BLaER1 treated with 17β-estradiol and CSF1 and Interleukin-3, amounts not matched to agents 10 nM and 100 nM (cell line): ENCODE results near the gene ZBTB7C.
A peak's percentile ranks its signal among the peaks of the same experiment; 100 is the strongest.

Experiments used
- H3K27ac ChIP-seq, 11 experiments: shearing (Covaris generic); formaldehyde crosslinking; 2 replicates each; pipeline ENCODE4 v1.8.1; 2022
- H3K27me3 ChIP-seq, 11 experiments: shearing (Covaris generic); formaldehyde crosslinking; 2 replicates each; pipeline ENCODE4 v1.8.1; 2022
- H3K36me3 ChIP-seq, 11 experiments: shearing (Covaris generic); formaldehyde crosslinking; 2 replicates each; pipeline ENCODE4 v1.8.1; 2022
- H3K4me1 ChIP-seq, 10 experiments: shearing (Covaris generic); formaldehyde crosslinking; 2 replicates each; pipeline ENCODE4 v1.8.1; 2022
- H3K4me2 ChIP-seq, 11 experiments: shearing (Covaris generic); formaldehyde crosslinking; 2 replicates each; pipeline ENCODE4 v1.8.1; 2022
- H3K4me3 ChIP-seq, 10 experiments: shearing (Covaris generic); formaldehyde crosslinking; 2 replicates each; pipeline ENCODE4 v1.8.1; 2022
- H3K9ac ChIP-seq, 11 experiments: shearing (Covaris generic); formaldehyde crosslinking; 2 replicates each; pipeline ENCODE4 v1.8.1; 2022
- H3K9me3 ChIP-seq, 11 experiments: shearing (Covaris generic); formaldehyde crosslinking; replicated peaks in 1 of 11; 2 replicates each; pipeline ENCODE4 v1.8.1; 2022
- H4K20me1 ChIP-seq, 11 experiments: shearing (Covaris generic); formaldehyde crosslinking; 2 replicates each; pipeline ENCODE4 v1.8.1; 2022
- Cebpa-rat ChIP-seq, 11 experiments: shearing (Covaris generic); IDR thresholded peaks; 2 replicates each; pipeline ENCODE4 v1.8.1; 2022

Gene ZBTB7C

DNA sequence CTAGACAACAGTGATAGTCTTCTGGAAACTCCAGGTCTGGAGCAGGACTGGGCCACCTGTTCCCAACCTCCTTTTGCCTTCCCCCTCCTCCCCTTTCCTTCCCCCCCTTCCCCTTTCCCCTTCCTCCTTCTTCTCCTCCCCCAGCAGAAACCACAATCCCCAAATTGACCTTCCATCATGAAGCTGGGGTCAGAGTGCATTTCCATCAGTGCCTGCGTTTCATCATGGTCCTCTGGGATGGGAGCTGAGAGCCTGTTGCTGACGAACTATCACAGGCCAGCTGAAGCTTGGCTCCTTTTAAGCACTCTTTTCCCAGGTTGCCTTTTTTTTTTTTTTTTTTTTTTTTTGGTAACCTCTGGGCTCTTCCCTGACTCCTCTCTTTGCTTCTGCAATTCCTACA lies 426.1 kb downstream of the ZBTB7C start:
- H3K4me3 ChIP-seq, result no peak overlapping the region
- H3K36me3 ChIP-seq, result no peaks in the 10 kb centered on the region
- H4K20me1 ChIP-seq, result no peaks in the 10 kb centered on the region
- H3K4me2 ChIP-seq, result peak overlapping the region; percentile 32 to 78 (median 69); a peak in 21 of 22 replicates
- H3K9ac ChIP-seq, result no peak overlapping the region
- TF ChIP-seq Cebpa-rat (IDR thresholded peaks at IDR 0.05), result no peak
- no peaks in the 10 kb centered on the region for H3K9me3 ChIP-seq
- H3K27ac ChIP-seq, result peak overlapping the region in 2 of 11 experiments; percentile 17 to 30; a peak in 1 of 22 replicates
- no peaks in the 10 kb centered on the region for H3K27me3 ChIP-seq
- peaks cover 42 to 82% (median 74%) of the 10 kb centered on the region in 10 experiments for H3K4me1 ChIP-seq

DNA sequence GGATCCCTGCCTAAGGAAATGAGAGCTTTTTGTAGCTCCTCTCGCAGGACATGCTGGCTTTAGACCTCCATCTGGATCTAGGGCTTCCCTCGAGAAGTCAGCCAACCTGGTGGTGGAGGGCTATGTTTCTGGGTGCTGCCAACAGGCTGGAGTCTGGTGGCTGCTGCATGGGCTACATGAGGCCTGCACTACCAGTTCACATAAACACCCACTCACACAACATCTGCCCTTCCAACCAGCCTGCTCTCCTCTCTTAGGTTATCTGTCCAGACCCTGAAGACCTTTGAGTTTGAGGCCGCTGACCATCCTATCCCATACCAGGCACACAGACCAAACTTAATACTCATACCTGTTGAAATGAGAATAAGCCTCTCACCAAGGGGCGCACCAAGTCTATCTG lies 427.4 kb downstream of the ZBTB7C start:
- no peak for TF ChIP-seq Cebpa-rat (IDR thresholded peaks at IDR 0.05)
- Histone ChIP-seq H3K4me1 (peaks cover 30 to 75% (median 65%) of the 10 kb centered on the region in 10 experiments), H3K9ac (no peak overlapping the region), H3K36me3 (no peaks in the 10 kb centered on the region), H3K9me3 (peaks cover 0 to 3% (median 1%) of the 10 kb centered on the region in 11 experiments; a peak in 6 of 22 replicates), H3K27me3 (no peaks in the 10 kb centered on the region), H3K4me2 (peak overlapping the region in 8 of 11 experiments; percentile 4 to 39 (median 23); a peak in 8 of 22 replicates), H4K20me1 (no peaks in the 10 kb centered on the region), H3K27ac (no peak overlapping the region), H3K4me3 (no peak overlapping the region)

DNA sequence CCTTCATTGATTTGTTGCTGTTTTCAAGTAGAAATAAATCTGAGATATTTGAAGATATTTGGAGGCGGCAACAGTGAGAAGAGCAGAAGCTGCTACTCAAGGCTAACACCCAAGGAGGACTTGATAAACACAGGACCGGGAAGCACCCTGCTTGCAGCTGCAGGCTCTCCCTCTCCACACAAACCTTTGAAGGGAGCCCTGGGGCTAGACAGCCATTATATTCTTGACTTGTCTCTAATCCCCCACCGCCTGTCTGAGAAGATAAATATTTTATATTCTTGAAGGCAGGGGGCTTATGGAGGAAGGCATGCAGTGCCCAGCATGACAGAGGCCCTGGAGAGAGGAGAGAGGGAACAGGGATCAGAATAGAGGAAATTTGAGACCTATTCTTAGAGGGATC lies 427.9 kb downstream of the ZBTB7C start:
- Histone ChIP-seq H3K4me1 (peaks cover 25 to 75% (median 65%) of the 10 kb centered on the region in 10 experiments), H3K4me3 (no peak overlapping the region), H3K36me3 (no peaks in the 10 kb centered on the region), H3K9me3 (peaks cover 0 to 8% (median 6%) of the 10 kb centered on the region in 11 experiments; a peak in 15 of 22 replicates), H3K27me3 (no peaks in the 10 kb centered on the region), H3K4me2 (peak overlapping the region in 7 of 11 experiments; percentile 4 to 39 (median 22); a peak in 7 of 22 replicates), H3K9ac (no peak overlapping the region), H4K20me1 (no peaks in the 10 kb centered on the region), H3K27ac (no peak overlapping the region)
- no peak for TF ChIP-seq Cebpa-rat (IDR thresholded peaks at IDR 0.05)

DNA sequence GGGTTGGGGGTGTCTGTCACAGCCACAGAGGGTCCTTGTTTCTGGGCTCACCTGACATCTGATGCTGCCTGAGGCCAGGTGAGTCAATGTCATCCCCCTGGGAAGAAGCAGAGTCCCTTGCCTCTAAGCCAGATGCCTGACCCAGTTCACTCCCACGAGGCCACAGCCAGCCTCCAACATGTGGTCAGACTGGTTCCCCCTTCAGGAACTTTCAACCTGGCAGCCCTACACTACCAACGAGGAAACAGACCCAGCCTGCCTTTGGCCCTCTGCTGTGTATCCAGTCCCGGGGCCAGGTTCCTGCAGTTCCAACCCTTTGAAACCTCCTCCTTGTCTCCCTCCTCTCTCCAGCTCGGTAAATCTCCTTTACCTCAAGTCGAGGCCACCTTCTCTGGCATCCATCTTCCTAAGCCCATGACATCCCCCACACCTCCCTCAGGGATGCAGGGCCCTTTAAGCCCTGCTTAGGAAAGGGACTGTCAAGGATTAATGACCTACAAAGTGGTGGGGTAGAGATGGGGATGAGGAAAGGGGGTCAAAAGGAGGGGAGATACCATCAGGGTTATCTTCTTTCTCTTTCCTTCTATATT lies 429.5 kb downstream of the ZBTB7C start:
- peaks cover 21 to 75% (median 65%) of the 10 kb centered on the region in 10 experiments for H3K4me1 ChIP-seq
- H3K4me2 ChIP-seq, result peak overlapping the region in 9 of 11 experiments; percentile 12 to 53 (median 47); a peak in 16 of 22 replicates
- H3K9ac ChIP-seq, result peak overlapping the region in 1 of 11 experiments; percentile 9; a peak in 1 of 22 replicates
- H3K4me3 ChIP-seq, result no peak overlapping the region
- H3K27me3 ChIP-seq, result no peaks in the 10 kb centered on the region
- H4K20me1 ChIP-seq, result no peaks in the 10 kb centered on the region
- TF ChIP-seq Cebpa-rat (IDR thresholded peaks at IDR 0.05), result no peak
- peaks cover 0 to 12% (median 11%) of the 10 kb centered on the region in 11 experiments; a peak in 15 of 22 replicates for H3K9me3 ChIP-seq
- H3K27ac ChIP-seq, result 0 out of 22 replicates have a peak overlapping the region, but pooled peaks of 1 of the 11 experiments have one; percentile 1
- no peaks in the 10 kb centered on the region for H3K36me3 ChIP-seq

DNA sequence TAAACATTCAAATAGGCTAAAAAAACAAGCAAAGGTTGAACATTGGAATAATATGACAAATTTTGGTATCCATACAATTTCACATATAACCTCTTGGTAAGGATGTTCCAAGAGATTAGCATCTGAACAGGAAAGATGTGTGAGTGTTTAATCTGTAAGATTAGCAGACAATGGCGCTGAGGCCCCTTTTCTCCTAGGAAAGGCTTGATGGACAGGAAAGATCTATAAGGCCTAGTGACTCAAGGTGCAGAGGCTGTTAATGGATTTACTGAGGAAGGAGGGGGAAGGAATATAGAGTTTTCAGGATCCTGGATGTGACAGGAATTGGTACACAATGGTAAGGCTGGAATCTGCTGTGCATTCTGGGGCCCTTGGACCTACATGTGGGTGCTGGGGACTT lies 430.6 kb downstream of the ZBTB7C start:
- H3K27ac ChIP-seq, result no peak overlapping the region
- no peaks in the 10 kb centered on the region for H3K36me3 ChIP-seq
- no peaks in the 10 kb centered on the region for H4K20me1 ChIP-seq
- peaks cover 0 to 12% (median 11%) of the 10 kb centered on the region in 11 experiments; a peak in 15 of 22 replicates for H3K9me3 ChIP-seq
- H3K4me2 ChIP-seq, result no peak overlapping the region
- H3K27me3 ChIP-seq, result no peaks in the 10 kb centered on the region
- no peak overlapping the region for H3K4me3 ChIP-seq
- TF ChIP-seq Cebpa-rat (IDR thresholded peaks at IDR 0.05), result no peak
- H3K4me1 ChIP-seq, result peaks cover 17 to 76% (median 61%) of the 10 kb centered on the region in 10 experiments
- H3K9ac ChIP-seq, result no peak overlapping the region

DNA sequence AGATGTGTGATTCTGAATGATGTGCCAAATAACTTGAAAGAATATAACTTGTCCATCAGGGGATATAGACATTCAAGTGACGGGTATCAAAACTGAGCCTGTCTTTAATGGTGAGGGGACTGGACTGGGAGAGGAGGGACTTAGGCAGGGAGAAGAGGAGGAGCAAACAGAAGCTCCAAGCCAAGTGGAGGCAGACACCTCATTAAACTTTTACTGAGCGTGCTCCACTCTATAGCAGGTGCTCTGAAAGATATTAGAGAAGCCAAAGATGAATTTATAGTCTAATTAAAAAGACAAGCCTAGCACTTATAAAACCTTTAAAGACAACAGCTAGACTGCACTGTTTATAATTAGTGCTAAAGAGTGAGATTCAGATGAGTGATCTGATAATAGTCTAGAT lies 431.0 kb downstream of the ZBTB7C start:
- Histone ChIP-seq H3K9ac (no peak overlapping the region), H4K20me1 (no peaks in the 10 kb centered on the region), H3K36me3 (no peaks in the 10 kb centered on the region), H3K9me3 (peaks cover 0 to 12% (median 11%) of the 10 kb centered on the region in 11 experiments; a peak in 15 of 22 replicates), H3K27ac (no peak overlapping the region), H3K4me3 (no peak overlapping the region), H3K27me3 (no peaks in the 10 kb centered on the region), H3K4me2 (no peak overlapping the region; a peak in 1 of 22 replicates), H3K4me1 (peaks cover 13 to 76% (median 61%) of the 10 kb centered on the region in 10 experiments)
- TF ChIP-seq Cebpa-rat (IDR thresholded peaks at IDR 0.05), result no peak
